GM12873 (cell line): Measurements from ENCODE around the gene DEXI.

Experiments
- CTCF ChIP-seq: IDR thresholded peaks from 2 replicates; pipeline ENCODE4 v1.5.1; 2012; ENCODE audit warnings: low read depth, mild to moderate bottlenecking, moderate library complexity, low read length, control low read depth; ENCODE audit not compliant: insufficient read depth; ENCODE audit errors: missing control alignments

DEXI gene

GRCh38 chr16:10927497-10928112 is 14.7 kb downstream of the DEXI start:
- no peak for TF ChIP-seq CTCF

GRCh38 chr16:10926867-10927266 is 15.4 kb downstream of the DEXI start:
- TF ChIP-seq CTCF = no peak

- TF ChIP-seq CTCF = no peak
These were observed 16.2 kb downstream of the DEXI start for GRCh38 chr16:10926094-10926493.

- TF ChIP-seq CTCF = no peak
These were observed 18.5 kb downstream of the DEXI start for GRCh38 chr16:10923650-10924214.

- TF ChIP-seq CTCF = no peak
These were observed 19.1 kb downstream of the DEXI start for GRCh38 chr16:10923146-10923649.

GRCh38 chr16:10922328-10923145 is 19.7 kb downstream of the DEXI start:
- TF ChIP-seq CTCF = no peak
